ENCODE results near the gene LMX1A.

LMX1A gene

GRCh38 chr1:165172666-165173065, 183.8 kb downstream of the LMX1A start:
- no peak for DNase-seq (ENCODE audit: low read depth in 4 of 4, low spot score in 1 of 4)

GRCh38 chr1:165169729-165170128, 186.8 kb downstream of the LMX1A start:
- no peak for DNase-seq (ENCODE audit: low read depth in 4 of 4, low spot score in 1 of 4)

- DNase-seq (ENCODE audit: low read depth in 4 of 4, low spot score in 1 of 4) = no peak
Observed at GRCh38 chr1:165169028-165169427, 187.5 kb downstream of the LMX1A start.

DNA sequence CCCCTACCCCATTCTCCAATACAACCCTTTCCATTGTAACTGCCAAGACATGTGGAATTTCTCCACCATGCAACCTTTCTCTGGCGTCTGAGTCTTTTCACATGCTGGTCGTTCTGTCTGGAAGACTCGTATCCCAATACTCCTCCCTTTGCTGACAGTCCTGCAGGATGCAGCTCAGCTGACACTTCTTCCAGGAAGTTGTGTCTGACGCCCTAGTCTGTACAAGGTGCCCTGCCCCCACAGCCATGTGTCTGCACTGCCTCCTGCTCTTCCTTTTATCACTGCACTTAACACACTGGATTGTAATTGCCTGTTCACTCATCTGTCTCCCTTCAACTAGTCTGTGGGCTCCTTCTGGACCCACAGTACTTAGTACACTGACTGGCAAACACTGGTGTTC, 188.0 kb downstream of the LMX1A start:
- no peak for DNase-seq (ENCODE audit: low read depth in 4 of 4, low spot score in 1 of 4)

DNA sequence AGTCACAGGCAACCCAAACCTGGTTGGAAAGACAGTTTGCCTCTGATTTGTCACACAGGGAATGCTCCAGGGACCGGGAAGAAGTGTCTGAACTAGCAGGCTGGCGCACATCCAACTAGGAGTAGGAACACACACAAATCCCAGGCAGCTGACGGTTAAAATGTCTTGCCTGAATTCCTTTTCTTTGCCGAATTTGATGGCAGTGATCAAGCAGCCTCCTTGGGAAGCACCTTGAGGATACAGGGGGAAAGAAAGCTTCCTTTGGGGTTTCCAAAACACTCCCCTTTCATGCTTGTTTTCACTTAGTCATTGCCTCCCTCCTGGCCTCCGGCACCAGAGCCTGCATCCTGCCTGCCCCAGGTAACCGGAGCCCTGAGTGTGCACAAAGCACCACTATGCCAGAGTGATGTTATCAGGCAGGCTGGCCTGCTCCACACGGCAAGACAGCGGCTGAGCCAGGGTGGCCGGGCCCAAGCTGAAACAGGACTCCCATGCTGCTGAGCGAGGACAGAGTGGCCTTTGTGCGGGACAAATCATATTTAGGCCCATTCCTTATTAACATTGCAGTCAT, 193.8 kb downstream of the LMX1A start:
- no peak for DNase-seq (ENCODE audit: low read depth in 4 of 4, low spot score in 1 of 4)

DNA sequence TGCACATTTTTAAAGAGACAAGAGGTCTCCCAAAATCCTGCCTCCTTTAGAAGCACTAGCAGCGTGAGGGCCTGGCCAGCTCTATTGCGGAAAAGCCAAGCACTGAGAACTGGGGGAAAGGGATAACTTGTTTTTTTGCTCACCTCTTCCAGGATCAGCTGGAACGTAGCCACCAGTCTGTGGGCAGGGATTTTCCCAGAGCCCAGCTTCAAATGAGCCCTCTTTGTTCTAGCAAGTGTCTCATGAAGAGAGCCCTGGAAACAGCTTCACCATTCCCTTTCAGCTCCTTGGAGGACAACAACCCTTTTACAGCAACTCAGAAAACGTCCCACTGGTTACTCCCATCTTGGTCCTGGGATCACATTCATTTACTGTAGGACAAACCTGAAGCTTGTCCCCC, 195.4 kb downstream of the LMX1A start:
- no peak for DNase-seq (ENCODE audit: low read depth in 4 of 4, low spot score in 1 of 4)

- no peak for DNase-seq (ENCODE audit: low read depth in 4 of 4, low spot score in 1 of 4)
Observed at GRCh38 chr1:165153182-165153581, 203.3 kb downstream of the LMX1A start.

DNA sequence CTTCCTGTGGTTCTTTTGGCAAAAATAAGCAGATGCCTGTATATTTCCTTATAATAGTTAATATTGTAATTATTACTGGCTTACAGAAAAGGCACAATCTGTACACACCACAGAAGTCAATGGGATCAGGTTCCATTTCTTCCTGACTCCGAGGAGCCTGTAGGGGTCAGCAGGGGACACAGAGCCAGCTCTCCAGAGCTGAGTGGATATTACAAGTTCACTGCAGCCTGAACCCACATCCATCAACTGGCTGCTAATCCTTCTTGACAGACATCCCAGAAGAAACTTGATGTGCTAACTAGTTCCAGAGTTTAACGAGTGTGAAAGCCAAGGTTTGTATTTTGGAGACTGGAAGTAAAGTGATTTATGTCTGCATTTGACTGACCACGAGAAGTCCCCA, 203.8 kb downstream of the LMX1A start:
- DNase-seq (ENCODE audit: low read depth in 4 of 4, low spot score in 1 of 4) = no peak

DNA sequence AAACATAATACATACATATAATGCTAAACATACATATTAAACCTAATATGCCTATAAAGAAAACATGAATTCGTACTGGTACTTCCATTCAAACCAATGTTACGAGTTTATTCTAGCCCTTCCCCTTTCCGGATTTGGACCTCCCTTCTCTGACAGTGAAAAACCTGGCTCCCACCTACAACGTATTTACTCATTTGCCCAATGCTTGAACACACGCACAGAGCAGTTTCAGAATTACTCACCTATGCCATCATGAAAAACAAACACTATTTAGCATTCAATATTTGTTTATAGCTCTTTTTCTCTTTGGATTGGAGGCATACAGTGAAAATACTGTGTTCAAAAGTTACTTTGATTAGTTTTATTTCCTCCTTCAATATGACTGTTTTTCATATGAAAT, 204.4 kb downstream of the LMX1A start:
- DNase-seq (ENCODE audit: low read depth in 4 of 4, low spot score in 1 of 4) = no peak

Data from stimulated activated CD4-positive, alpha-beta T cell treated with anti-CD3 and anti-CD28 coated beads, Interleukin-1b, Interleukin-23, amount 100 ng/mL, for 24 hours (primary cell).